ENCODE results near the gene MGRN1. TPM values are rescaled to one million over a fixed set of nuclear protein-coding genes. Genes with fewer than 3 reads are reported as not detected.

The MGRN1 gene
- total and polyA plus RNA-seq, 2 donors = 22.5 to 34.9 TPM

- no peak for DNase-seq (ENCODE audit: extremely low spot score)
- 96% methylated on average over 6 of the region's 6 CpGs for WGBS
- Histone ChIP-seq H3K27ac (ENCODE audit: low read depth) (no peak overlapping the region), H3K4me3 (ENCODE audit: low read depth, low read length) (no peak overlapping the region), H3K4me1 (ENCODE audit: insufficient read depth) (no peaks in the 10 kb centered on the region), H3K36me3 (ENCODE audit: insufficient read depth) (peaks cover 5% of the 10 kb centered on the region)
Measured at GRCh38 chr16:4655801-4656200, 31.2 kb downstream of the MGRN1 start.

- no peaks in the 10 kb centered on the region for H3K4me1 ChIP-seq (ENCODE audit: insufficient read depth)
- no peak overlapping the region for H3K4me3 ChIP-seq (ENCODE audit: low read depth, low read length)
- DNase-seq (ENCODE audit: extremely low spot score) = no peak
- no peak overlapping the region for H3K27ac ChIP-seq (ENCODE audit: low read depth)
- WGBS = 97% methylated on average over 12 of the region's 12 CpGs
- peaks cover 5% of the 10 kb centered on the region for H3K36me3 ChIP-seq (ENCODE audit: insufficient read depth)
Measured at GRCh38 chr16:4656221-4656620, 31.6 kb downstream of the MGRN1 start.

- H3K27ac ChIP-seq (ENCODE audit: low read depth) = no peak overlapping the region
- no peak for DNase-seq (ENCODE audit: extremely low spot score)
- H3K4me1 ChIP-seq (ENCODE audit: insufficient read depth) = no peaks in the 10 kb centered on the region
- peaks cover 2% of the 10 kb centered on the region for H3K36me3 ChIP-seq (ENCODE audit: insufficient read depth)
- H3K4me3 ChIP-seq (ENCODE audit: low read depth, low read length) = no peak overlapping the region
- WGBS = 93% methylated on average over 25 of the region's 25 CpGs
Measured at GRCh38 chr16:4656695-4657686, 32.4 kb downstream of the MGRN1 start.

- Histone ChIP-seq H3K4me3 (ENCODE audit: low read depth, low read length) (no peak overlapping the region), H3K4me1 (ENCODE audit: insufficient read depth) (no peaks in the 10 kb centered on the region), H3K36me3 (ENCODE audit: insufficient read depth) (no peaks in the 10 kb centered on the region), H3K27ac (ENCODE audit: low read depth) (no peak overlapping the region)
- 88% methylated on average over 29 of the region's 29 CpGs for WGBS
- DNase-seq (ENCODE audit: extremely low spot score) = no peak
Measured at GRCh38 chr16:4659363-4660353, 35.0 kb downstream of the MGRN1 start.

- WGBS = 54% methylated on average over 18 of the region's 18 CpGs
Measured at GRCh38 chr16:4660454-4661007, 35.9 kb downstream of the MGRN1 start.

GRCh38 chr16:4661661-4662060 is 37.0 kb downstream of the MGRN1 start:
- peaks cover 1% of the 10 kb centered on the region for H3K36me3 ChIP-seq (ENCODE audit: insufficient read depth)
- DNase-seq (ENCODE audit: extremely low spot score) = no peak
- H3K4me3 ChIP-seq (ENCODE audit: low read depth, low read length) = no peak overlapping the region
- 86% methylated on average over 11 of the region's 11 CpGs for WGBS
- no peaks in the 10 kb centered on the region for H3K4me1 ChIP-seq (ENCODE audit: insufficient read depth)
- H3K27ac ChIP-seq (ENCODE audit: low read depth) = no peak overlapping the region

More at GRCh38 chr16:4660454-4661007, 35.9 kb downstream of the MGRN1 start:
- no peak overlapping the region for H3K27ac ChIP-seq (ENCODE audit: low read depth)
- peak; percentile 47 for DNase-seq (ENCODE audit: extremely low spot score)
- H3K36me3 ChIP-seq (ENCODE audit: insufficient read depth) = peaks cover 1% of the 10 kb centered on the region
- no peaks in the 10 kb centered on the region for H3K4me1 ChIP-seq (ENCODE audit: insufficient read depth)
- no peak overlapping the region for H3K4me3 ChIP-seq (ENCODE audit: low read depth, low read length)

- H3K4me1 ChIP-seq (ENCODE audit: insufficient read depth) = no peaks in the 10 kb centered on the region
- no peak overlapping the region for H3K4me3 ChIP-seq (ENCODE audit: low read depth, low read length)
- H3K36me3 ChIP-seq (ENCODE audit: insufficient read depth) = peaks cover 1% of the 10 kb centered on the region
- 75% methylated on average over 5 of the region's 5 CpGs for WGBS
- no peak overlapping the region for H3K27ac ChIP-seq (ENCODE audit: low read depth)
- no peak for DNase-seq (ENCODE audit: extremely low spot score)
Measured at GRCh38 chr16:4663465-4663776, 38.8 kb downstream of the MGRN1 start.

GRCh38 chr16:4663777-4664465 is 39.3 kb downstream of the MGRN1 start:
- H3K36me3 ChIP-seq (ENCODE audit: insufficient read depth) = peaks cover 1% of the 10 kb centered on the region
- no peaks in the 10 kb centered on the region for H3K4me1 ChIP-seq (ENCODE audit: insufficient read depth)
- 78% methylated on average over 25 of the region's 25 CpGs for WGBS
- H3K4me3 ChIP-seq (ENCODE audit: low read depth, low read length) = no peak overlapping the region
- no peak for DNase-seq (ENCODE audit: extremely low spot score)
- no peak overlapping the region for H3K27ac ChIP-seq (ENCODE audit: low read depth)

GRCh38 chr16:4664538-4665418 is 40.2 kb downstream of the MGRN1 start:
- DNase-seq (ENCODE audit: extremely low spot score) = no peak
- Histone ChIP-seq H3K4me3 (ENCODE audit: low read depth, low read length) (no peak overlapping the region), H3K27ac (ENCODE audit: low read depth) (peak overlapping the region; percentile 57), H3K4me1 (ENCODE audit: insufficient read depth) (no peaks in the 10 kb centered on the region), H3K36me3 (ENCODE audit: insufficient read depth) (peaks cover 1% of the 10 kb centered on the region)
- WGBS = 65% methylated on average over 26 of the region's 26 CpGs

- no peak for DNase-seq (ENCODE audit: extremely low spot score)
- Histone ChIP-seq H3K27ac (ENCODE audit: low read depth) (no peak overlapping the region), H3K36me3 (ENCODE audit: insufficient read depth) (peaks cover 1% of the 10 kb centered on the region), H3K4me3 (ENCODE audit: low read depth, low read length) (no peak overlapping the region), H3K4me1 (ENCODE audit: insufficient read depth) (no peaks in the 10 kb centered on the region)
- 89% methylated on average over 20 of the region's 20 CpGs for WGBS
Measured at GRCh38 chr16:4666537-4667202, 42.0 kb downstream of the MGRN1 start.

- 90% methylated on average over 20 of the region's 20 CpGs for WGBS
- no peak for DNase-seq (ENCODE audit: extremely low spot score)
- H3K4me1 ChIP-seq (ENCODE audit: insufficient read depth) = no peaks in the 10 kb centered on the region
Measured at GRCh38 chr16:4667203-4667963, 42.8 kb downstream of the MGRN1 start.

More at GRCh38 chr16:4667203-4667963, 42.8 kb downstream of the MGRN1 start:
- H3K27ac ChIP-seq (ENCODE audit: low read depth) = no peak overlapping the region
- H3K36me3 ChIP-seq (ENCODE audit: insufficient read depth) = peaks cover 1% of the 10 kb centered on the region
- no peak overlapping the region for H3K4me3 ChIP-seq (ENCODE audit: low read depth, low read length)
